Osteoblast (primary cell): ENCODE measurements around the gene BTN1A1. TPM values are rescaled to one million over a fixed set of nuclear protein-coding genes. Genes with fewer than 3 reads are reported as not detected.
A peak's percentile ranks its signal among the peaks of the same experiment; 100 is the strongest.

Experiments used
- DNase-seq: peaks from one replicate; pipeline ENCODE4 v3.0.0; 2011; ENCODE audit warnings: low spot score, mixed read lengths; ENCODE audit not compliant: insufficient read length; ENCODE audit errors: missing footprints
- H2AFZ ChIP-seq: 2 replicates; pipeline ENCODE4 v1.6.0; 2011; ENCODE audit warnings: mild to moderate bottlenecking, low read length
- H3K27ac ChIP-seq: 2 replicates; pipeline ENCODE4 v1.5.1; 2011; ENCODE audit warnings: mild to moderate bottlenecking, low read depth, low read length, moderate library complexity
- H3K27me3 ChIP-seq: 2 replicates; pipeline ENCODE4 v1.6.0; 2012; ENCODE audit warnings: mild to moderate bottlenecking, control low read depth, inconsistent platforms, low read length, moderate library complexity; ENCODE audit not compliant: insufficient read depth
- H3K36me3 ChIP-seq: 2 replicates; pipeline ENCODE4 v1.5.1; 2011; ENCODE audit warnings: mild to moderate bottlenecking, low read length, control low read depth, moderate library complexity; ENCODE audit not compliant: insufficient read depth
- H3K4me1 ChIP-seq: 2 replicates; pipeline ENCODE4 v1.5.1; 2011; ENCODE audit warnings: mild to moderate bottlenecking, low read length, control low read depth, moderate library complexity; ENCODE audit not compliant: insufficient read depth
- H3K4me2 ChIP-seq: 2 replicates; pipeline ENCODE4 v1.6.0; 2011; ENCODE audit warnings: mild to moderate bottlenecking, low read length; ENCODE audit not compliant: insufficient read depth
- H3K4me3 ChIP-seq: fragments of 200-600 bp; sonication (generic); 3 replicates; pipeline ENCODE4 v1.5.1; 2012; ENCODE audit warnings: mild to moderate bottlenecking, low read length, inconsistent platforms; ENCODE audit not compliant: insufficient read depth
- H3K79me2 ChIP-seq: 2 replicates; pipeline ENCODE4 v1.6.0; 2012; ENCODE audit warnings: mild to moderate bottlenecking, low read length, control low read depth, inconsistent platforms; ENCODE audit not compliant: insufficient read depth
- H3K9me3 ChIP-seq: 2 replicates; pipeline ENCODE4 v1.5.1; 2011; ENCODE audit warnings: low read depth, low read length, control low read depth
- H4K20me1 ChIP-seq: 2 replicates; pipeline ENCODE4 v1.6.0; 2012; ENCODE audit warnings: mild to moderate bottlenecking, low read length, control low read depth; ENCODE audit not compliant: insufficient read depth
- CTCF ChIP-seq: IDR thresholded peaks from 2 replicates; pipeline ENCODE4 v1.5.1; 2011; ENCODE audit warnings: mild to moderate bottlenecking, low read depth, low read length, moderate library complexity; ENCODE audit errors: extremely low read depth
- total RNA-seq: library from RNA; depleted of rRNA; stranded (reverse); fragments of >200 nt; gene quantifications from 2 replicates; pipeline ENCODE4 v1.2.3, GENCODE V29; 2012

BTN1A1 gene
- total RNA-seq, 1 donor, result under 0.01 TPM

DNA sequence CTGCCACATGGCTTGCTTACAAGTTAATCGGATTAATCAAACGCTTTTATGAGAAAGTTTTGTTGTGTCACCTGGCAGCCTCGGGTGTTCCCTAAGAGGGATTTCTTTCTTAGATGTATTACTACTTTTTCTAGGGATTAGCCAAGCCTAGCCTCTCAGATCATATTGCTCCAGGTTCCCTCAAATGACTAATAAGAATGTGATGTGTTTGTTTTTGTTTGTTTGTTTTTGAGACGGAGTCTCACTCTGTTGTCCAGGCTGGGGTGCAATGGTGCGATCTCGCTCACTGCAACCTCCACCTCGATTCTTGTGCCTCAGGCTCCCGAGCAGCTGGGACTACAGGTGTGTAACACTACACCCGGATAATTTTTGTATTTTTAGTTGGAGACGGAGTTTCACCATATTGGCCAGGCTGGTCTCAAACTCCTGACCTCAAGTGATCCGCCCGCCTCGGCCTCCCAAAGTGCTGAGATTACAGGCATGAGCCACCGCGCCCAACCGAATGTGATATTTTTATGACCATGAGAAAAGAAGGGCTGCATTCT is 39.0 kb downstream of the BTN1A1 start:
- no peak for TF ChIP-seq CTCF
- DNase-seq, result no peak
- H2AFZ ChIP-seq, result peak overlapping the region; percentile 88
- peaks cover 5% of the 10 kb centered on the region for H3K36me3 ChIP-seq
- H3K4me1 ChIP-seq, result peaks cover 22% of the 10 kb centered on the region
- H3K27ac ChIP-seq, result peak overlapping the region; percentile 87
- no peaks in the 10 kb centered on the region for H3K9me3 ChIP-seq
- peaks cover 5% of the 10 kb centered on the region for H4K20me1 ChIP-seq
- H3K27me3 ChIP-seq, result no peaks in the 10 kb centered on the region
- H3K4me2 ChIP-seq, result peak overlapping the region; percentile 92
- H3K79me2 ChIP-seq, result peaks cover 49% of the 10 kb centered on the region
- peak overlapping the region; percentile 87 for H3K4me3 ChIP-seq

DNA sequence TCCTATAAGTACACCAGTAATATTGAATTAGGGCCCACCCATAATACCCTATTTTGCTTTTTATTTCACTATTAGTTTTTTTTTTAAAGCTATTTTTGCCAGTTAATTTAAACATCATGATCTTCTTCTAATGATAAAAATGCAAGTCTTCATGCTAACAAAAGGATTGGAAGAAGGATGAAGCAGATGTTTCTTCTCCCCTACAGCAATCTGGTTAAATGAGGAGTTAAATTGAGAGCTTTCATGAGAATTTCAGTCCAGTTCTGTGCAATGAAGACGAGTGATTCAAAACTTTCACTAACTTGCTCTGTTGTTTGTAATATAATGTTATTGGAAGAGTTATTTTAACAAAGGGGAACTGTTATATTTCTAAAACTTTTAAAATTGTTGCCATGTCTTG is 41.5 kb downstream of the BTN1A1 start:
- H3K36me3 ChIP-seq, result peaks cover 18% of the 10 kb centered on the region
- no peak overlapping the region for H3K4me3 ChIP-seq
- DNase-seq, result no peak
- H3K27me3 ChIP-seq, result no peaks in the 10 kb centered on the region
- H4K20me1 ChIP-seq, result peaks cover 9% of the 10 kb centered on the region
- no peak for TF ChIP-seq CTCF
- no peak overlapping the region for H3K27ac ChIP-seq
- H3K9me3 ChIP-seq, result no peaks in the 10 kb centered on the region
- H3K79me2 ChIP-seq, result peaks cover 54% of the 10 kb centered on the region
- no peak overlapping the region for H2AFZ ChIP-seq
- H3K4me1 ChIP-seq, result peaks cover 15% of the 10 kb centered on the region
- H3K4me2 ChIP-seq, result no peak overlapping the region

GRCh38 chr6:26543953-26544352 is 43.9 kb downstream of the BTN1A1 start:
- peaks cover 18% of the 10 kb centered on the region for H3K36me3 ChIP-seq
- no peak for DNase-seq

GRCh38 chr6:26544473-26544872 is 44.4 kb downstream of the BTN1A1 start:
- H3K36me3 ChIP-seq, result peaks cover 18% of the 10 kb centered on the region
- peaks cover 41% of the 10 kb centered on the region for H3K79me2 ChIP-seq
- H3K9me3 ChIP-seq, result no peaks in the 10 kb centered on the region
- DNase-seq, result no peak
- H3K27ac ChIP-seq, result no peak overlapping the region
- no peak overlapping the region for H3K4me3 ChIP-seq
- peaks cover 3% of the 10 kb centered on the region for H3K4me1 ChIP-seq
- no peak overlapping the region for H3K4me2 ChIP-seq
- peaks cover 5% of the 10 kb centered on the region for H4K20me1 ChIP-seq
- no peaks in the 10 kb centered on the region for H3K27me3 ChIP-seq
- TF ChIP-seq CTCF, result no peak
- H2AFZ ChIP-seq, result no peak overlapping the region

More at GRCh38 chr6:26543953-26544352, 43.9 kb downstream of the BTN1A1 start:
- Histone ChIP-seq H3K4me1 (peaks cover 6% of the 10 kb centered on the region), H3K9me3 (no peaks in the 10 kb centered on the region), H3K79me2 (peaks cover 46% of the 10 kb centered on the region), H4K20me1 (peaks cover 5% of the 10 kb centered on the region), H3K4me2 (no peak overlapping the region), H3K4me3 (no peak overlapping the region), H3K27me3 (no peaks in the 10 kb centered on the region), H2AFZ (no peak overlapping the region), H3K27ac (no peak overlapping the region)
- peak; percentile 43 for TF ChIP-seq CTCF
